SK-N-SH (cell line): ENCODE data around the gene PKD1.

Source experiments
- CTCF ChIP-seq: fragments of 200-600 bp; sonication (generic); IDR thresholded peaks from 2 replicates; pipeline ENCODE4 v1.6.1; 2017; ENCODE audit warnings: antibody characterized with exemption, mild to moderate bottlenecking, moderate library complexity
- MAX ChIP-seq: IDR thresholded peaks from 2 replicates; pipeline ENCODE4 v1.4.0; 2012; ENCODE audit warnings: low read depth
- MXI1 ChIP-seq: IDR thresholded peaks from 2 replicates; pipeline ENCODE4 v1.6.1; 2012; ENCODE audit warnings: mild to moderate bottlenecking, low read depth, low read length, improper control_type of control experiment
- NFIC ChIP-seq: IDR thresholded peaks from 2 replicates; pipeline ENCODE4 v1.4.0; 2012; ENCODE audit warnings: borderline replicate concordance
- POLR2AphosphoS5 ChIP-seq: IDR thresholded peaks from 2 replicates; pipeline ENCODE4 v1.6.1; 2012; ENCODE audit warnings: low read depth, low read length
- RAD21 ChIP-seq: IDR thresholded peaks from 2 replicates; pipeline ENCODE4 v1.6.1; 2012; ENCODE audit warnings: mild to moderate bottlenecking, low read length
- RCOR1 ChIP-seq: fragments of 150-350 bp; IDR thresholded peaks from 2 replicates; pipeline ENCODE4 v1.6.1; 2017; ENCODE audit warnings: antibody characterized with exemption, low read length
- REST ChIP-seq: IDR thresholded peaks from 2 replicates; pipeline ENCODE4 v1.6.1; 2012; ENCODE audit warnings: mild to moderate bottlenecking, low read depth, low read length, moderate library complexity
- RFX5 ChIP-seq: IDR thresholded peaks from 2 replicates; pipeline ENCODE4 v1.6.1; 2012; ENCODE audit warnings: mild to moderate bottlenecking, improper control_type of control experiment, low read length
- SIN3A ChIP-seq: IDR thresholded peaks from 2 replicates; pipeline ENCODE4 v1.6.1; 2012; ENCODE audit warnings: low read depth, mild to moderate bottlenecking, low read length, moderate library complexity, borderline replicate concordance
- TEAD4 ChIP-seq: IDR thresholded peaks from 2 replicates; pipeline ENCODE4 v1.4.0; 2012; ENCODE audit warnings: mild to moderate bottlenecking, borderline replicate concordance; ENCODE audit not compliant: insufficient read depth
- USF2 ChIP-seq: fragments of 150-350 bp; IDR thresholded peaks from 2 replicates; pipeline ENCODE4 v1.6.1; 2017; ENCODE audit warnings: antibody characterized with exemption, low read length, low read depth, borderline replicate concordance

- TF ChIP-seq USF2 (no peak), RCOR1 (no peak), MXI1 (no peak), POLR2AphosphoS5 (no peak), CTCF (no peak), REST (no peak), RFX5 (no peak), RAD21 (no peak), SIN3A (no peak), NFIC (no peak), MAX (no peak), TEAD4 (no peak)
Observed at GRCh38 chr16:2061023-2061422, 74.7 kb downstream of the PKD1 start.
